MCF 10A (cell line): ENCODE data around the gene SLC5A10. TPM values are rescaled to one million over a fixed set of nuclear protein-coding genes. Genes with fewer than 3 reads are reported as not detected.

Experiments
- Bru-seq: library from RNA; stranded (reverse); fragments of 400-500 nt; gene quantifications from one replicate; lab custom pipeline; 2021; lab: Mats Ljungman, UMichigan
- BruChase-seq, 2 experiments: library from RNA; stranded (reverse); fragments of 400-500 nt; gene quantifications; one replicate each; lab custom pipeline; 2021; lab: Mats Ljungman, UMichigan
- BruUV-seq: library from RNA; stranded (reverse); fragments of 400-500 nt; replicated peaks from 2 replicates; lab custom pipeline; 2021; lab: Mats Ljungman, UMichigan
- CTCF ChIA-PET: fragments of 300-600 bp; sonication (Branson Sonifier 250); formaldehyde crosslinking; extraction: SDS; loops from one replicate; lab custom pipeline; 2021; ENCODE audit warnings: antibody characterized with exemption, inconsistent platforms; lab: Yijun Ruan, JAX
- POLR2A ChIA-PET: fragments of 300-600, 350-650 bp; sonication (Branson Sonifier 250); formaldehyde crosslinking; extraction: SDS; loops from one replicate; lab custom pipeline; 2020; ENCODE audit warnings: antibody characterized with exemption, inconsistent platforms; lab: Yijun Ruan, JAX
- DNase-seq: peaks from one replicate; pipeline ENCODE4 v3.0.0-alpha.2; 2018; ENCODE audit not compliant: unreplicated experiment
- H3K27ac Mint-ChIP-seq: one replicate; pipeline ENCODE4 v1.8.0; 2022; ENCODE audit warnings: mild to moderate bottlenecking, low read depth, mixed read lengths; ENCODE audit not compliant: unreplicated experiment
- H3K27me3 Mint-ChIP-seq: one replicate; pipeline ENCODE4 v1.8.0; 2022; ENCODE audit warnings: mixed read lengths; ENCODE audit not compliant: insufficient read depth, unreplicated experiment
- H3K36me3 Mint-ChIP-seq: one replicate; pipeline ENCODE4 v1.8.0; 2022; ENCODE audit warnings: mild to moderate bottlenecking, moderate library complexity, mixed read lengths; ENCODE audit not compliant: insufficient read depth, unreplicated experiment
- H3K4me1 Mint-ChIP-seq: one replicate; pipeline ENCODE4 v1.8.0; 2022; ENCODE audit warnings: mixed read lengths; ENCODE audit not compliant: insufficient read depth, unreplicated experiment
- H3K4me3 Mint-ChIP-seq: one replicate; pipeline ENCODE4 v1.8.0; 2022; ENCODE audit warnings: mild to moderate bottlenecking, moderate library complexity, mixed read lengths; ENCODE audit not compliant: unreplicated experiment
- H3K9me3 Mint-ChIP-seq: one replicate; pipeline ENCODE4 v1.8.0; 2022; ENCODE audit warnings: mixed read lengths; ENCODE audit not compliant: unreplicated experiment
- intact Hi-C: fragments of 100-400 bp; cut with micrococcal nuclease; formaldehyde crosslinking; loops from 2 replicates; pipeline ENCODE4 v1.14.1; 2022
- long read RNA-seq: library from polyadenylated mRNA; stranded (forward); transcript quantifications from one replicate; pipeline ENCODE4 v2.0.0, GENCODE V29; 2022
- total RNA-seq: library from RNA; stranded (reverse); gene quantifications from 2 replicates; pipeline ENCODE4 v1.2.3, GENCODE V29; 2022
- TF ChIP-seq, protein P1 (sequence below): fragments of 200-600 bp; IDR thresholded peaks from one replicate; pipeline ENCODE4 v1.8.0; 2022; ENCODE audit warnings: antibody characterized with exemption, mild to moderate bottlenecking; ENCODE audit not compliant: unreplicated experiment

Gene SLC5A10
- total RNA-seq (0.15 and 0.16 TPM in 2 replicates), Bru-seq, nascent RNA (percentile 10 among the genes with signal in this experiment), BruChase-seq, experiment 1, labeled RNA remaining after a 6-hour chase (percentile 10 among the genes with signal in this experiment), BruChase-seq, experiment 2, labeled RNA remaining after a 2-hour chase (percentile 10 among the genes with signal in this experiment)
- long read RNA-seq, partial matches to known transcripts: 0 of 40 reads
- long read RNA-seq, other reads (novel, unspliced or antisense): 40 of 40 reads

DNA sequence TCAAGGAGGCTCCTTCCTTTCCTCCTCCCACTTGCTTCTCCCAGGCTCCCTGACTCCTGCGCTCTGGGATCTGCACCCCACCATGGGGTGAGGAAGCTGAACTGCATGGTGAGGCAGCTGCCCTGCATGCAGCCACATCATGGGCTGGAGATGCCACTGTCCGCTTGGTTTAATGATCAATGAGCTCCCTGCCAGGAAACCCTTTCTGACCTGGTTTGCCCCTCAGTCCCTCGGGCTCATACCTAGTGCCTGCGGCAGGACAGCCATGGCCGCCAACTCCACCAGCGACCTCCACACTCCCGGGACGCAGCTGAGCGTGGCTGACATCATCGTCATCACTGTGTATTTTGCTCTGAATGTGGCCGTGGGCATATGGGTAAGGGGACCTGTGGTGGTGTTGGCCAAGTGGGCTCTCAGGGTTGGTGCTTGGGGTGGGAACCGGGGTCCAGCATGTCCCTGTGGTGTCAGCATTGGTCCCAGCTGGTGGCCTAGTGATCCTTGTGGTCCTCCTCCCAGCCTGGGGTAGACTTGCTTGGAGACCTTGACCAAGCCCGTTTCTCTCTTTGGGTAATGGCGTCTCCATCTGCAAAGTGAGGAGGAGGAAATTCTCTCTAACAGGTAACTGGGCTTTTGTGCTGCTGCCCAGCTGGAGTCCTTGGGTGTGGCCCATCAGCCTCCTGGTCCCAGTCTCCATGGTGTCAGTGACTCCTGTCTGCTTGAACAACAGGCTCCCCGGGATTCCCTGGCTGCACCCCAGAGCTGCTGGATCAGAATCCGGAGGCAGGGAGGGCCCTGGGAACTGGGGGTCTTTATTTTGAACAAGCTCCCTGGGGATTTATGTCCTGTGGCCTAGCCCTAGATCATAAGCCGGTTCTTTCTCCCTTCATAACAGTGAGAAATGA, at the start of gene SLC5A10:
SLC5A10 (plus strand) TSS at position 225 of the 902 bp plus-strand sequence; CDS start at position 266, 41 bp downstream.
- Mint-ChIP-seq H3K27me3 (peaks cover 23% of the 10 kb centered on the region), H3K36me3 (no peaks in the 10 kb centered on the region), H3K4me3 (no peak within 1 kb of the TSS), H3K9me3 (no peaks in the 10 kb centered on the region), H3K27ac (no peak within 1 kb of the TSS), H3K4me1 (no peaks in the 10 kb centered on the region)
- ChIA-PET CTCF (interaction anchor here (0.5 to 1.3 kb wide), 3 partner anchors 9 to 587 kb away, joined by 3 to 9 read pairs (median 4); no protein-coding TSS in a partner anchor), POLR2A (no interaction called here)
- intact Hi-C loops: no loop called here
- DNase-seq: no peak
- TF ChIP-seq, protein P1, sequence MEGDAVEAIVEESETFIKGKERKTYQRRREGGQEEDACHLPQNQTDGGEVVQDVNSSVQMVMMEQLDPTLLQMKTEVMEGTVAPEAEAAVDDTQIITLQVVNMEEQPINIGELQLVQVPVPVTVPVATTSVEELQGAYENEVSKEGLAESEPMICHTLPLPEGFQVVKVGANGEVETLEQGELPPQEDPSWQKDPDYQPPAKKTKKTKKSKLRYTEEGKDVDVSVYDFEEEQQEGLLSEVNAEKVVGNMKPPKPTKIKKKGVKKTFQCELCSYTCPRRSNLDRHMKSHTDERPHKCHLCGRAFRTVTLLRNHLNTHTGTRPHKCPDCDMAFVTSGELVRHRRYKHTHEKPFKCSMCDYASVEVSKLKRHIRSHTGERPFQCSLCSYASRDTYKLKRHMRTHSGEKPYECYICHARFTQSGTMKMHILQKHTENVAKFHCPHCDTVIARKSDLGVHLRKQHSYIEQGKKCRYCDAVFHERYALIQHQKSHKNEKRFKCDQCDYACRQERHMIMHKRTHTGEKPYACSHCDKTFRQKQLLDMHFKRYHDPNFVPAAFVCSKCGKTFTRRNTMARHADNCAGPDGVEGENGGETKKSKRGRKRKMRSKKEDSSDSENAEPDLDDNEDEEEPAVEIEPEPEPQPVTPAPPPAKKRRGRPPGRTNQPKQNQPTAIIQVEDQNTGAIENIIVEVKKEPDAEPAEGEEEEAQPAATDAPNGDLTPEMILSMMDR: no peak
- BruUV-seq: no TSS peak

DNA sequence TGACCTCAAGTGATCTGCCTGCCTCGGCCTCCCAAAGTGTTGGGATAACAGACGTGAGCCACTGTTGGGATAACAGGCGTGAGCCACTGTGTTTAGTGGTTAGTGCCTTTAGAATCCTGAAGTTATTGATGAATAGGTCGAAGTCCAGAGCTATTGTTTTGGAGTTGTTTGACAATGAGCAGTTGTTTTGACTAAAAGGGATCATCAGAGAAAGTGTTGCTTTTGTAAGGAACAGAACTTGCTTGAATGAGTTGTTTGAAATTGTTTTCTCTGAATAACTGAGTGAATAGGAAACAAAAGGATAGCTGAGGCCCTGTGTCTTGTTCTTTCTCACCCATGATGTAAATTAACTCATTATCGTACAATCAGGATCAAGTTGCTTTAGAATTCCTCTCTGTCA, 47.5 kb upstream of the SLC5A10 start:
- Mint-ChIP-seq H3K27me3 (no peaks in the 10 kb centered on the region), H3K4me3 (no peak overlapping the region), H3K4me1 (no peaks in the 10 kb centered on the region), H3K27ac (no peak overlapping the region), H3K9me3 (no peaks in the 10 kb centered on the region), H3K36me3 (peaks cover 78% of the 10 kb centered on the region)
- DNase-seq: no peak
- POLR2A ChIA-PET: interaction anchor here (0.7 kb wide), 1 partner anchor 90 kb away, joined by 3 read pairs; no protein-coding TSS in a partner anchor
- TF ChIP-seq, protein P1: no peak
- intact Hi-C loops: no loop called here
- CTCF ChIA-PET: no interaction called here
- no TSS peak for BruUV-seq

- DNase-seq: no peak
- H3K4me3 Mint-ChIP-seq: no peak overlapping the region
- ChIA-PET POLR2A (no interaction called here), CTCF (no interaction called here)
- H3K9me3 Mint-ChIP-seq: no peaks in the 10 kb centered on the region
- H3K27me3 Mint-ChIP-seq: no peaks in the 10 kb centered on the region
- intact Hi-C loops: no loop called here
- peaks cover 77% of the 10 kb centered on the region for H3K36me3 Mint-ChIP-seq
- H3K4me1 Mint-ChIP-seq: no peaks in the 10 kb centered on the region
- BruUV-seq: no TSS peak
- H3K27ac Mint-ChIP-seq: no peak overlapping the region
- TF ChIP-seq, protein P1: no peak
Measured at GRCh38 chr17:18905226-18905625, 46.7 kb upstream of the SLC5A10 start.

DNA sequence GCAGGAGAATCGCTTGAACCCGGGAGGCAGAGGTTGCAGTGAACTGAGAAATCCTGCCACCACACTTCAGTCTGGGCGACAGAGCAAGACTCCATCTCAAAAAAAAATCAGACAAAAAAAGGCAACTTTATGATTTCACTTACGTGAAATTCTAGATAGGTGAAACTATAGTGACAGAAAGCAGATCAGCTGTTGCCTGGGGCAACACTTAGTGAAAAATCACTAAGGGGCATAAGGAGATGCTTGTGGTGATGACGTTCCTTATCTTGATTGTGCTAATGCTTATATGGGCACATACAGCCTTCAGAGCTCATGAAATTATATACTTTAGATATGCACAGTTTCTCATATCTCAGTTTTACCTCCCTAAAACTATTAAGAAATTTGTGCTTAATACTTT, 41.6 kb upstream of the SLC5A10 start:
- POLR2A ChIA-PET: no interaction called here
- no peaks in the 10 kb centered on the region for H3K4me1 Mint-ChIP-seq
- intact Hi-C loops: no loop called here
- no peaks in the 10 kb centered on the region for H3K9me3 Mint-ChIP-seq
- no TSS peak for BruUV-seq
- H3K36me3 Mint-ChIP-seq: peaks cover 77% of the 10 kb centered on the region
- CTCF ChIA-PET: interaction anchor here (1.2 kb wide), 1 partner anchor 51 kb away, joined by 4 read pairs; no protein-coding TSS in a partner anchor
- H3K27ac Mint-ChIP-seq: no peak overlapping the region
- TF ChIP-seq, protein P1: no peak
- no peak for DNase-seq
- H3K27me3 Mint-ChIP-seq: no peaks in the 10 kb centered on the region
- H3K4me3 Mint-ChIP-seq: no peak overlapping the region
